ENCODE results near the gene CSNK1G2.

DNA sequence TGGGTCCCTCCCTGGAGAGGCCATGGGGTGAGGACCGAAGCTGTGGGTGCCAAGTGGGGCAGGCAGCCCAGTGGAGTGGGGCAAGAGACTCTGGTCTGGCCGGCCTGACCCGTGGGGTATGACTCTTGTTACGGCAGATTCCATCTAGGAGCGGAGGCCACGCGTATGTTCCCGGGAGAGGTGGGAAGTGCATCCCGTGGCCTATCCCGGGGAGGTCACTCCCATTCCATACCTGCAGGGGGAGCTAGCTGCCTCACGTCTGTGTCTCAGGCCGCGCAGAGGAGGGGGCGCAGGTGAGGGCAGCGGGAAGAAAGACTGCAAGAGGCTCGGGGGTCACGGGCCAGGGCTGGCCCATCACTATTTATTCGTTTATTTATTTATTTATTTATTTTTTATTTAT lies 4.9 kb downstream of the CSNK1G2 start:
- TF ChIP-seq, protein P1, sequence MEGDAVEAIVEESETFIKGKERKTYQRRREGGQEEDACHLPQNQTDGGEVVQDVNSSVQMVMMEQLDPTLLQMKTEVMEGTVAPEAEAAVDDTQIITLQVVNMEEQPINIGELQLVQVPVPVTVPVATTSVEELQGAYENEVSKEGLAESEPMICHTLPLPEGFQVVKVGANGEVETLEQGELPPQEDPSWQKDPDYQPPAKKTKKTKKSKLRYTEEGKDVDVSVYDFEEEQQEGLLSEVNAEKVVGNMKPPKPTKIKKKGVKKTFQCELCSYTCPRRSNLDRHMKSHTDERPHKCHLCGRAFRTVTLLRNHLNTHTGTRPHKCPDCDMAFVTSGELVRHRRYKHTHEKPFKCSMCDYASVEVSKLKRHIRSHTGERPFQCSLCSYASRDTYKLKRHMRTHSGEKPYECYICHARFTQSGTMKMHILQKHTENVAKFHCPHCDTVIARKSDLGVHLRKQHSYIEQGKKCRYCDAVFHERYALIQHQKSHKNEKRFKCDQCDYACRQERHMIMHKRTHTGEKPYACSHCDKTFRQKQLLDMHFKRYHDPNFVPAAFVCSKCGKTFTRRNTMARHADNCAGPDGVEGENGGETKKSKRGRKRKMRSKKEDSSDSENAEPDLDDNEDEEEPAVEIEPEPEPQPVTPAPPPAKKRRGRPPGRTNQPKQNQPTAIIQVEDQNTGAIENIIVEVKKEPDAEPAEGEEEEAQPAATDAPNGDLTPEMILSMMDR (IDR thresholded peaks at IDR 0.05; ENCODE audit: poor library complexity, severe bottlenecking) = no peak
- TF ChIP-seq, protein P2, sequence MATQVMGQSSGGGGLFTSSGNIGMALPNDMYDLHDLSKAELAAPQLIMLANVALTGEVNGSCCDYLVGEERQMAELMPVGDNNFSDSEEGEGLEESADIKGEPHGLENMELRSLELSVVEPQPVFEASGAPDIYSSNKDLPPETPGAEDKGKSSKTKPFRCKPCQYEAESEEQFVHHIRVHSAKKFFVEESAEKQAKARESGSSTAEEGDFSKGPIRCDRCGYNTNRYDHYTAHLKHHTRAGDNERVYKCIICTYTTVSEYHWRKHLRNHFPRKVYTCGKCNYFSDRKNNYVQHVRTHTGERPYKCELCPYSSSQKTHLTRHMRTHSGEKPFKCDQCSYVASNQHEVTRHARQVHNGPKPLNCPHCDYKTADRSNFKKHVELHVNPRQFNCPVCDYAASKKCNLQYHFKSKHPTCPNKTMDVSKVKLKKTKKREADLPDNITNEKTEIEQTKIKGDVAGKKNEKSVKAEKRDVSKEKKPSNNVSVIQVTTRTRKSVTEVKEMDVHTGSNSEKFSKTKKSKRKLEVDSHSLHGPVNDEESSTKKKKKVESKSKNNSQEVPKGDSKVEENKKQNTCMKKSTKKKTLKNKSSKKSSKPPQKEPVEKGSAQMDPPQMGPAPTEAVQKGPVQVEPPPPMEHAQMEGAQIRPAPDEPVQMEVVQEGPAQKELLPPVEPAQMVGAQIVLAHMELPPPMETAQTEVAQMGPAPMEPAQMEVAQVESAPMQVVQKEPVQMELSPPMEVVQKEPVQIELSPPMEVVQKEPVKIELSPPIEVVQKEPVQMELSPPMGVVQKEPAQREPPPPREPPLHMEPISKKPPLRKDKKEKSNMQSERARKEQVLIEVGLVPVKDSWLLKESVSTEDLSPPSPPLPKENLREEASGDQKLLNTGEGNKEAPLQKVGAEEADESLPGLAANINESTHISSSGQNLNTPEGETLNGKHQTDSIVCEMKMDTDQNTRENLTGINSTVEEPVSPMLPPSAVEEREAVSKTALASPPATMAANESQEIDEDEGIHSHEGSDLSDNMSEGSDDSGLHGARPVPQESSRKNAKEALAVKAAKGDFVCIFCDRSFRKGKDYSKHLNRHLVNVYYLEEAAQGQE (IDR thresholded peaks at IDR 0.05; ENCODE audit: borderline replicate concordance) = no peak
- TF ChIP-seq POLR2AphosphoS5 (IDR thresholded peaks at IDR 0.05) = no peak
- TF ChIP-seq MXI1 (conservative IDR thresholded peaks at IDR 0.05; ENCODE audit: poor library complexity, severe bottlenecking) = no peak
- TF ChIP-seq EZH2 (IDR thresholded peaks at IDR 0.05; ENCODE audit: borderline replicate concordance, insufficient read depth, low read length, poor library complexity, severe bottlenecking) = no peak
- TF ChIP-seq SMC3 (conservative IDR thresholded peaks at IDR 0.05; ENCODE audit: poor library complexity) = no peak
- no peak for TF ChIP-seq EP300 (conservative IDR thresholded peaks at IDR 0.05; ENCODE audit: poor library complexity, severe bottlenecking)
- no peak for TF ChIP-seq RAD21 (conservative IDR thresholded peaks at IDR 0.05)

Measured in neural cell (in vitro differentiated cells).